Endothelial cell of umbilical vein (primary cell): ENCODE measurements around the gene CD248. TPM values are rescaled to one million over a fixed set of nuclear protein-coding genes. Genes with fewer than 3 reads are reported as not detected.
A peak's percentile ranks its signal among the peaks of the same experiment; 100 is the strongest.

Experiments
- BruUV-seq: library from RNA; stranded (reverse); fragments of 400-500 nt; replicated peaks from 2 replicates; lab custom pipeline; 2021; lab: Mats Ljungman, UMichigan
- CTCF ChIA-PET: fragments of 300-600, 350-600 bp; sonication (Branson Sonifier 250); formaldehyde crosslinking; loops from one replicate; lab custom pipeline; 2021; ENCODE audit warnings: antibody characterized with exemption, inconsistent platforms; lab: Charles Lee
- POLR2A ChIA-PET: fragments of 300-600, 350-600 bp; sonication (Branson Sonifier 250); formaldehyde crosslinking; loops from one replicate; lab custom pipeline; 2021; ENCODE audit warnings: antibody characterized with exemption, inconsistent platforms; lab: Charles Lee
- DNase-seq: peaks from one replicate; pipeline ENCODE4 v3.0.0-alpha.2; 2011; ENCODE audit warnings: low read depth, low spot score
- FAIRE-seq: peaks from 2 replicates; lab custom pipeline; 2011; peaks lifted over from hg19 to GRCh38; lab: Jason Lieb, UNC
- H2AFZ ChIP-seq: 2 replicates; pipeline ENCODE4 v1.6.0; 2012; ENCODE audit warnings: low read depth, low read length, control low read depth, inconsistent platforms
- H3K27ac ChIP-seq: 2 replicates; pipeline ENCODE4 v1.5.1; 2011; ENCODE audit warnings: low read depth, mild to moderate bottlenecking, control low read depth, low read length, moderate library complexity; ENCODE audit not compliant: insufficient read depth
- H3K27me3 ChIP-seq, 2 experiments: 2 replicates each; pipeline versions ENCODE4 v1.6.0 to v1.6.1; 2011; ENCODE audit warnings: low read length in 2 of 2, mixed read lengths in 1 of 2; ENCODE audit not compliant: control insufficient read depth in 2 of 2, insufficient read depth in 2 of 2
- H3K36me3 ChIP-seq, 2 experiments: 2 replicates in 1 of 2; 3 replicates in 1 of 2; pipeline ENCODE4 v1.5.1; 2011; ENCODE audit warnings: low read length in 2 of 2, mild to moderate bottlenecking in 1 of 2, moderate library complexity in 1 of 2; ENCODE audit not compliant: control insufficient read depth in 2 of 2, insufficient read depth in 2 of 2; ENCODE audit errors: extremely low read depth in 1 of 2
- H3K4me1 ChIP-seq: 3 replicates; pipeline ENCODE4 v1.5.1; 2011; ENCODE audit warnings: mild to moderate bottlenecking, low read length; ENCODE audit not compliant: control insufficient read depth, insufficient read depth; ENCODE audit errors: extremely low read depth
- H3K4me2 ChIP-seq: 2 replicates; pipeline ENCODE4 v1.6.1; 2011; ENCODE audit warnings: low read length, control low read depth, mixed read lengths; ENCODE audit not compliant: insufficient read depth
- H3K4me3 ChIP-seq, 3 experiments: fragments of 200-600 bp in 1 of 3; sonication (generic), shearing (Covaris generic) in 1 of 3; replicated peaks in 1 of 3; 2 replicates each; pipeline ENCODE4 v1.5.1; 2011 to 2016; ENCODE audit warnings: control low read depth in 3 of 3, low read length in 3 of 3, mild to moderate bottlenecking in 2 of 3, inconsistent platforms in 1 of 3, low read depth in 1 of 3, moderate library complexity in 1 of 3; ENCODE audit not compliant: insufficient read depth in 1 of 3
- H3K79me2 ChIP-seq: 2 replicates; pipeline ENCODE4 v1.6.0; 2012; ENCODE audit warnings: low read length, inconsistent platforms; ENCODE audit not compliant: control insufficient read depth, insufficient read depth
- H3K9ac ChIP-seq: replicated peaks from 2 replicates; pipeline ENCODE3; 2011; ENCODE audit warnings: low read length, control low read depth; ENCODE audit not compliant: insufficient read depth; ENCODE audit errors: extremely low read depth
- H3K9me1 ChIP-seq: replicated peaks from 3 replicates; pipeline ENCODE4 v1.6.0; 2011; ENCODE audit warnings: mild to moderate bottlenecking, low read length; ENCODE audit not compliant: control insufficient read depth, insufficient read depth; ENCODE audit errors: extremely low read depth
- H3K9me3 ChIP-seq: replicated peaks from 2 replicates; pipeline ENCODE4 v1.5.1; 2012; ENCODE audit warnings: low read length, inconsistent platforms; ENCODE audit not compliant: control insufficient read depth, insufficient read depth
- H4K20me1 ChIP-seq: replicated peaks from 2 replicates; pipeline ENCODE3; 2011; ENCODE audit warnings: mild to moderate bottlenecking, low read length; ENCODE audit not compliant: control insufficient read depth, insufficient read depth; ENCODE audit errors: extremely low read depth
- EZH2 ChIP-seq: IDR thresholded peaks from 2 replicates; pipeline ENCODE4 v1.6.1; 2012; ENCODE audit warnings: borderline replicate concordance, low read depth, mild to moderate bottlenecking, moderate library complexity, low read length, inconsistent platforms; ENCODE audit not compliant: severe bottlenecking
- FOS ChIP-seq: IDR thresholded peaks from 2 replicates; pipeline ENCODE4 v1.6.1; 2011; ENCODE audit warnings: mild to moderate bottlenecking, low read length, moderate library complexity, borderline replicate concordance; ENCODE audit not compliant: insufficient read depth
- GATA2 ChIP-seq: IDR thresholded peaks from 2 replicates; pipeline ENCODE4 v1.7.0; 2011; ENCODE audit warnings: low read depth, mild to moderate bottlenecking, moderate library complexity, mixed read lengths, low read length; ENCODE audit not compliant: insufficient read length, insufficient read depth
- JUN ChIP-seq: IDR thresholded peaks from 2 replicates; pipeline ENCODE4 v1.6.1; 2011; ENCODE audit warnings: borderline replicate concordance, low read depth; ENCODE audit not compliant: insufficient read length, insufficient read depth
- MYC ChIP-seq: IDR thresholded peaks from one replicate; pipeline ENCODE4 v1.6.1; 2011; ENCODE audit warnings: mild to moderate bottlenecking, low read depth, low read length
- POLR2A ChIP-seq: IDR thresholded peaks from 2 replicates; pipeline ENCODE4 v1.6.1; 2012; ENCODE audit warnings: low read depth, mild to moderate bottlenecking, control low read depth, low read length
- POLR2AphosphoS5 ChIP-seq: IDR thresholded peaks from 2 replicates; pipeline ENCODE4 v1.6.1; 2012; ENCODE audit warnings: low read depth, mild to moderate bottlenecking, control low read depth, low read length, moderate library complexity; ENCODE audit not compliant: insufficient read depth
- dilution Hi-C: fragments of 300-500 bp; cut with MboI; formaldehyde crosslinking; loops from one replicate; pipeline ENCODE4 v1.15.0; 2019; ENCODE audit warnings: low sequenced_read_pairs; ENCODE audit not compliant: extremely low pct_ligation_motif_present
- intact Hi-C: fragments of 100-400 bp; cut with micrococcal nuclease; formaldehyde crosslinking; loops from one replicate; pipeline ENCODE4 v1.10.0; 2022
- polyA plus RNA-seq, 4 experiments: library from polyadenylated mRNA; depleted of rRNA in 3 of 4; stranded (reverse) in 3 of 4; unstranded in 1 of 4; fragments of >200 nt; gene quantifications; 2 replicates each; pipeline versions ENCODE4 v1.2.1 to v1.2.3, GENCODE V29; 2011 to 2012; ENCODE audit warnings: missing spikeins in 1 of 4
- total RNA-seq: library from RNA; stranded (reverse); gene quantifications from 2 replicates; pipeline ENCODE4 v1.2.3, GENCODE V29; 2021
- TF ChIP-seq, protein P1 (sequence below): IDR thresholded peaks from 2 replicates; pipeline ENCODE4 v1.6.1; 2011; ENCODE audit not compliant: insufficient read depth, insufficient read length
- TF ChIP-seq, protein P2 (sequence below), 2 donors: IDR thresholded peaks; 1 replicate in 1 of 2; 2 replicates in 1 of 2; pipeline ENCODE4 v1.5.1; 2011; ENCODE audit warnings: low read length in 2 of 2, mild to moderate bottlenecking in 2 of 2, moderate library complexity in 2 of 2, control low read depth in 1 of 2, inconsistent platforms in 1 of 2, low read depth in 1 of 2; ENCODE audit not compliant: insufficient read depth in 1 of 2; ENCODE audit errors: extremely low read depth in 1 of 2

The CD248 gene
- total and polyA plus RNA-seq, 2 donors (not counting 3 experiments of a cell fraction or from before 2014, with no cell fraction given): 0.10 TPM; not detected in 1

DNA sequence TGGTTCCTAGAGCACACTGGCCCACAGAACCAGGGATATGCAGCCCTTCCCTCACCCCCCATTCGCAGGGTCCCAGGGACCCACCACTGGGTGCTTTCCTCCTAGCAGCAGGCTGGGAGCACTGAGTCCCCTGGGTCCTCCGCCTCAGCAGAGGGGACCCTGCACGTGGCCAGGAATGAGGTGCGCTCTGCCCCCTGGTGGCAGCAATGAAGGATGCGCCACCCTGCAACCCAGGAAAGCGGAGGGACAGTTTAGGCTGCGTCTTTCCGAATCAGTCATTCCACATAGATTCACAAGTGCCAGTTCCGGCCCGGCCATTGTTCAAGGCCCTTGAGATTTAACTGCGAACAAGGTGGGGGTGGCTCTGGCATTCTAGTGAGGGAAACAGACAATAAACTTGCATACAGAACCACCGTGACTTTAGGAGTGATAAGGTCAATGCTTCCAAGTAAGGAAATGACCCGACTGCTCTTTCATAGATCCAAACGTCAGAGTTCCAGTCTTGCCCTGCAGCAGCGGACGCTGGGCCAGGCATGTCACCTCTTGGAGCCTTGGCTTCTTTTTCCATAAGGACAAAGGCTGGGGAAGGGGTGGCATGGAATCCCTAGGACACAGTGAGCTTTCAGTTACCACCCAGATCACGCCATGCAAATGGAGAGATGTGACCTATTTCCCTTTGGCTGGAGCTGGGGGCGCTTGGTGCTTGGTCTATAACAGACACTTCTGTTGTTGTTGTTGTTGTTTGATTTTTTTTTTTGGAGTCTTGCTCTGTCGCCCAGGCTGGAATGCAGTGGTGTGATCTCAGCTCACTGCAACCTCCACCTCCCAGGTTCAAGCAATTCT lies 11.7 kb upstream of the CD248 start:
- POLR2A ChIA-PET: no interaction called here
- Histone ChIP-seq H2AFZ (peak overlapping the region; percentile 64), H3K9me1 (no peaks in the 10 kb centered on the region), H3K4me3 (no peak overlapping the region), H3K79me2 (no peaks in the 10 kb centered on the region), H3K4me1 (peaks cover 7% of the 10 kb centered on the region), H3K27ac (no peak overlapping the region), H3K36me3 (no peaks in the 10 kb centered on the region), H3K27me3 (no peaks in the 10 kb centered on the region), H3K9ac (no peak overlapping the region), H3K9me3 (no peaks in the 10 kb centered on the region), H3K4me2 (peak overlapping the region; percentile 29), H4K20me1 (no peaks in the 10 kb centered on the region)
- TF ChIP-seq, protein P1, sequence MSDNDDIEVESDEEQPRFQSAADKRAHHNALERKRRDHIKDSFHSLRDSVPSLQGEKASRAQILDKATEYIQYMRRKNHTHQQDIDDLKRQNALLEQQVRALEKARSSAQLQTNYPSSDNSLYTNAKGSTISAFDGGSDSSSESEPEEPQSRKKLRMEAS: peak; percentile 89
- peak; percentile 98 for TF ChIP-seq MYC
- TF ChIP-seq JUN: no peak
- no peak for TF ChIP-seq EZH2
- TF ChIP-seq POLR2A: no peak
- no peak for TF ChIP-seq GATA2
- peak; percentile 14 for TF ChIP-seq POLR2AphosphoS5
- TF ChIP-seq, protein P2, sequence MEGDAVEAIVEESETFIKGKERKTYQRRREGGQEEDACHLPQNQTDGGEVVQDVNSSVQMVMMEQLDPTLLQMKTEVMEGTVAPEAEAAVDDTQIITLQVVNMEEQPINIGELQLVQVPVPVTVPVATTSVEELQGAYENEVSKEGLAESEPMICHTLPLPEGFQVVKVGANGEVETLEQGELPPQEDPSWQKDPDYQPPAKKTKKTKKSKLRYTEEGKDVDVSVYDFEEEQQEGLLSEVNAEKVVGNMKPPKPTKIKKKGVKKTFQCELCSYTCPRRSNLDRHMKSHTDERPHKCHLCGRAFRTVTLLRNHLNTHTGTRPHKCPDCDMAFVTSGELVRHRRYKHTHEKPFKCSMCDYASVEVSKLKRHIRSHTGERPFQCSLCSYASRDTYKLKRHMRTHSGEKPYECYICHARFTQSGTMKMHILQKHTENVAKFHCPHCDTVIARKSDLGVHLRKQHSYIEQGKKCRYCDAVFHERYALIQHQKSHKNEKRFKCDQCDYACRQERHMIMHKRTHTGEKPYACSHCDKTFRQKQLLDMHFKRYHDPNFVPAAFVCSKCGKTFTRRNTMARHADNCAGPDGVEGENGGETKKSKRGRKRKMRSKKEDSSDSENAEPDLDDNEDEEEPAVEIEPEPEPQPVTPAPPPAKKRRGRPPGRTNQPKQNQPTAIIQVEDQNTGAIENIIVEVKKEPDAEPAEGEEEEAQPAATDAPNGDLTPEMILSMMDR (IDR thresholded peaks at IDR 0.05; ENCODE audit: extremely low read depth in 1 of 2, insufficient read depth in 1 of 2, low read depth in 1 of 2, low read length in 2 of 2): peak; percentile 93
- no peak for TF ChIP-seq FOS
- peak; percentile 92 for FAIRE-seq
- peak; percentile 67 for DNase-seq
- intact Hi-C loops: loop anchor here (1.0 kb wide), 2 partner anchors 8 to 16 kb away; partner anchors contain the start of gene RIN1
- dilution Hi-C loops: no loop called here
- no TSS peak for BruUV-seq
- CTCF ChIA-PET: interaction anchor here (0.7 to 8.7 kb wide), 8 partner anchors 9 to 106 kb away, joined by 3 to 225 read pairs (median 4); partner anchors contain the start of genes CD248 and TMEM151A
